Lower lobe of right lung (tissue), 2 donors: Measurements from ENCODE around the gene SLC16A8. TPM values are rescaled to one million over a fixed set of nuclear protein-coding genes. Genes with fewer than 3 reads are reported as not detected.

Experiments
- ATAC-seq, 2 donors: fragments of 200-7000 bp; cut with Tn5 transposase; one replicate each; pipeline ENCODE4 v1.9.1; 2020 to 2022; ENCODE audit warnings: mild to moderate bottlenecking in 2 of 2, moderate library complexity in 2 of 2
- DNase-seq: peaks from one replicate; pipeline ENCODE4 v3.0.0-alpha.2; 2020
- H3K27ac ChIP-seq: fragments of 200-600 bp; one replicate; pipeline ENCODE4 v1.8.0; 2022
- H3K27me3 ChIP-seq: fragments of 200-600 bp; one replicate; pipeline ENCODE4 v1.8.0; 2022; ENCODE audit warnings: low read depth
- H3K36me3 ChIP-seq: fragments of 200-600 bp; one replicate; pipeline ENCODE4 v1.8.0; 2022; ENCODE audit warnings: mild to moderate bottlenecking
- H3K4me1 ChIP-seq: fragments of 200-600 bp; one replicate; pipeline ENCODE4 v1.8.0; 2022
- H3K4me3 ChIP-seq: fragments of 200-600 bp; one replicate; pipeline ENCODE4 v1.8.0; 2022; ENCODE audit warnings: mild to moderate bottlenecking
- H3K9me3 ChIP-seq: fragments of 200-600 bp; one replicate; pipeline ENCODE4 v1.8.0; 2022
- CTCF ChIP-seq: fragments of 200-600 bp; IDR thresholded peaks from one replicate; pipeline ENCODE4 v1.8.0; 2022; ENCODE audit warnings: antibody characterized with exemption, mild to moderate bottlenecking
- intact Hi-C: fragments of 100-400 bp; cut with DNase I; formaldehyde crosslinking; loops from one replicate; pipeline ENCODE4 v1.11.0; 2022
- total RNA-seq: library from RNA; stranded (reverse); fragmentation: NEBNext Ultra II Directional; extraction: Animal tissue kit (Norgen Biotek cat#: 25700); gene quantifications from one replicate; pipeline ENCODE4 v1.2.1, GENCODE V29; 2021
- donor health status: DM: no; HTN: yes; CAD: no; lungs with severe emphysema.

SLC16A8 gene
- total RNA-seq, 1 donor from 2014 or later: 0.24 TPM

GRCh38 chr22:38077595-38077994, 6.4 kb downstream of the SLC16A8 start:
- TF ChIP-seq CTCF: no peak
- Histone ChIP-seq H3K9me3 (no peaks in the 10 kb centered on the region), H3K27ac (no peak overlapping the region), H3K4me1 (peaks cover 19% of the 10 kb centered on the region), H3K27me3 (peaks cover 24% of the 10 kb centered on the region), H3K4me3 (no peak overlapping the region), H3K36me3 (peaks cover 30% of the 10 kb centered on the region)
- no peak for DNase-seq
- ATAC-seq: no peak
- intact Hi-C loops: no loop called here

- H3K27ac ChIP-seq: no peak overlapping the region
- H3K9me3 ChIP-seq: no peaks in the 10 kb centered on the region
- peaks cover 35% of the 10 kb centered on the region for H3K36me3 ChIP-seq
- no peak for TF ChIP-seq CTCF
- peaks cover 14% of the 10 kb centered on the region for H3K4me1 ChIP-seq
- intact Hi-C loops: no loop called here
- no peak overlapping the region for H3K4me3 ChIP-seq
- no peak for ATAC-seq
- peaks cover 19% of the 10 kb centered on the region for H3K27me3 ChIP-seq
- no peak for DNase-seq
Observed at GRCh38 chr22:38077096-38077495, 6.9 kb downstream of the SLC16A8 start.

- intact Hi-C loops: no loop called here
- ATAC-seq: no peak
- peaks cover 44% of the 10 kb centered on the region for H3K36me3 ChIP-seq
Observed at GRCh38 chr22:38075961-38076360, 8.0 kb downstream of the SLC16A8 start.

GRCh38 chr22:38075105-38075825, 8.7 kb downstream of the SLC16A8 start:
- Histone ChIP-seq H3K4me1 (no peaks in the 10 kb centered on the region), H3K36me3 (peaks cover 51% of the 10 kb centered on the region), H3K4me3 (no peak overlapping the region), H3K27me3 (peaks cover 2% of the 10 kb centered on the region), H3K9me3 (no peaks in the 10 kb centered on the region), H3K27ac (no peak overlapping the region)
- ATAC-seq (no peak), DNase-seq (no peak)
- intact Hi-C loops: no loop called here
- no peak for TF ChIP-seq CTCF

More at GRCh38 chr22:38075961-38076360, 8.0 kb downstream of the SLC16A8 start:
- Histone ChIP-seq H3K9me3 (no peaks in the 10 kb centered on the region), H3K27me3 (peaks cover 9% of the 10 kb centered on the region), H3K4me1 (peaks cover 5% of the 10 kb centered on the region), H3K27ac (no peak overlapping the region), H3K4me3 (no peak overlapping the region)
- no peak for DNase-seq
- no peak for TF ChIP-seq CTCF

GRCh38 chr22:38074181-38075104, 9.5 kb downstream of the SLC16A8 start:
- H3K9me3 ChIP-seq: no peaks in the 10 kb centered on the region
- no peak overlapping the region for H3K27ac ChIP-seq
- H3K36me3 ChIP-seq: peaks cover 59% of the 10 kb centered on the region
- ATAC-seq (no peak), DNase-seq (no peak)
- no peak overlapping the region for H3K4me3 ChIP-seq
- no peaks in the 10 kb centered on the region for H3K27me3 ChIP-seq
- no peaks in the 10 kb centered on the region for H3K4me1 ChIP-seq
- intact Hi-C loops: no loop called here
- peak; percentile 6 for TF ChIP-seq CTCF
